GM08714 (cell line): Measurements from ENCODE around the gene SNCB.

Experiments
- H3K4me3 ChIP-seq: fragments of 200-500 bp; sonication (Bioruptor generic); 2 replicates; pipeline ENCODE4 v1.5.1; 2014; ENCODE audit warnings: mild to moderate bottlenecking, low read length, inconsistent platforms
- ZNF274 ChIP-seq: IDR thresholded peaks from 2 replicates; pipeline ENCODE4 v1.6.1; 2012; ENCODE audit warnings: mild to moderate bottlenecking, low read depth, low read length

SNCB gene

DNA sequence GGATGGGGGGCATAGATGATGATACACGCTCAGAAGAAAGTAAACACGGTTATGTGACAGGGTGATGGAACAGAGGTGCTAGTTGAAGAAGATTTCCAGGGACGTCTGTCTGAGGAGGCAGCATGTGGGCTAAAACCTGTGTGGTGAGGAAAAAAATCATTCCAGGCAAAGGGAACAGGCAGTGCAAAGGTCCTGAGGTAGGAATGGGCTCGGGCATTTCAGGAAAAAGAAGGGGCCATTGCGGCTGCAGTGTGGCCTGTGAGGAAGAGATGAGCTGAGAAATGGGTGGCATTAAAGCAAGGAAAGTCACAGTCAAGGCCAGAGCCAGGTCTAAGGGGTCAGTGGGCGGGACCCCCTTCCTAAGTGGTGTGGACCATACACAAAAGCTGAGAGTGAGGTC lies 35.2 kb upstream of the SNCB start:
- no peak for TF ChIP-seq ZNF274
- H3K4me3 ChIP-seq = no peak overlapping the region

GRCh38 chr5:176664886-176665285 lies 34.6 kb upstream of the SNCB start:
- TF ChIP-seq ZNF274 = no peak
- no peak overlapping the region for H3K4me3 ChIP-seq

GRCh38 chr5:176664479-176664878 lies 34.1 kb upstream of the SNCB start:
- H3K4me3 ChIP-seq = no peak overlapping the region
- TF ChIP-seq ZNF274 = no peak

GRCh38 chr5:176663566-176663965 lies 33.2 kb upstream of the SNCB start:
- no peak for TF ChIP-seq ZNF274
- H3K4me3 ChIP-seq = no peak overlapping the region

DNA sequence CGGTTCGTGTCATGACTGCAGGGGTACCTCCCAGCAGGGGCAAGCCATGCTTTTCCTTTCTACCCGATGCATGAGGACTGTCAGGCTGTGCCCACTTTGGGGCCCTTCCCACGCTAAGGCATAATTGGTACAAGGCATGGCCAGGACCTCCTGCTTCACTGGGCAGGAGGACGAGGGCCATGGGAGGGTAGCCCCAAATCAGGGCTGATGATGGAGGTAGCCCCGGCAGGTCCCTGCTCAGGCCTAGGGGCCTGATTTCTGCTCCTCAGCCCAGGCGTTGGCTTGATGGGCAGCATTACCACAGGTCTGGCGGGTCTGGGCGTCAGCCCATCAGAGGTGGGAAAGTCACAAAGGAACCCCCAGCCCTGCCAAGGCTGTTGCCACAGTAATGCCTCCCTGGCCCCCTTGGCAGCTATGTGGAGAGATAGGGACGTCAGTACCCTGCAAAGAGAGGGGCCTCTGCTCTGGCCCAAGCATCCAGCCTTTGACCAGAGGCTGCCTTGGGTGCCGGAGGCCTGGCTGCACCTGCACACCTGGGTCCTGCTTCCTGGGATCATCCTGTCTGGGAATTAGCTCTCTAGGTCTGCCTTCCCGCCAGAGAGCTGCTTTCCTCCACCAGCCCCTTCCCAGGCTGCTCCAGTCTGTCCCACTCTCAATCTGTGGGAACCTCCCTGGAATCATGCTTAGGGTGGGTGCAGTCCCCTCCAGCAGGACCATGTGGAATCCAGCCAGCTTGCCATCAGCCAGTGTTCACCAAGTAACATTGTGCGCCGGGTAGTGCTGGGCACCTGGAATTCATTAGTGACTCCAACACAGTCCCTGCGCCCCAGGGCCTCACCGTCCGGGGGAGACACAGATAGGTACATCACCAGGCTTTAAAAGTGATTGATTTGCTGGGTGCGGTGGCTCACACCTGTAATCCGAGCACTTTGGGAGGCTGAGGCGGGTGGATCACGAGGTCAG lies 32.3 kb upstream of the SNCB start:
- no peak for TF ChIP-seq ZNF274
- H3K4me3 ChIP-seq = no peak overlapping the region

- no peak overlapping the region for H3K4me3 ChIP-seq
- no peak for TF ChIP-seq ZNF274
Measured at GRCh38 chr5:176661676-176662075, 31.3 kb upstream of the SNCB start.

GRCh38 chr5:176660860-176661641 lies 30.7 kb upstream of the SNCB start:
- no peak for TF ChIP-seq ZNF274
- H3K4me3 ChIP-seq = no peak overlapping the region

DNA sequence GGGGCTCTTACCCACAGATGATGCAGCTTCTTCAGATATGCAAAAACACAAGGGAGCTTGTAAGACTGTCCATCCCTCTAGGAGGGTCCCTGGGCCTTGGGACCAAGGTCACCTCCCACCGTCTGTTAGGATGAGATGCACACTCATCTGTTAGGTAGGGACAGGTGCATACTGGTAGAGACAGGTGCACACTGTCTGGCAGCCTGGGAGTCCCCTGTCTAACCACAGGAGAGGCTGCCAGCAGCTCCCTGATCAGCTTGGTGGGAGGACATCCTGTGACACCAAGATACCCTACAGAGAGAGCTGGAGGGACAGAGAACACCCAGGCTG lies 30.2 kb upstream of the SNCB start:
- no peak overlapping the region for H3K4me3 ChIP-seq
- no peak for TF ChIP-seq ZNF274

DNA sequence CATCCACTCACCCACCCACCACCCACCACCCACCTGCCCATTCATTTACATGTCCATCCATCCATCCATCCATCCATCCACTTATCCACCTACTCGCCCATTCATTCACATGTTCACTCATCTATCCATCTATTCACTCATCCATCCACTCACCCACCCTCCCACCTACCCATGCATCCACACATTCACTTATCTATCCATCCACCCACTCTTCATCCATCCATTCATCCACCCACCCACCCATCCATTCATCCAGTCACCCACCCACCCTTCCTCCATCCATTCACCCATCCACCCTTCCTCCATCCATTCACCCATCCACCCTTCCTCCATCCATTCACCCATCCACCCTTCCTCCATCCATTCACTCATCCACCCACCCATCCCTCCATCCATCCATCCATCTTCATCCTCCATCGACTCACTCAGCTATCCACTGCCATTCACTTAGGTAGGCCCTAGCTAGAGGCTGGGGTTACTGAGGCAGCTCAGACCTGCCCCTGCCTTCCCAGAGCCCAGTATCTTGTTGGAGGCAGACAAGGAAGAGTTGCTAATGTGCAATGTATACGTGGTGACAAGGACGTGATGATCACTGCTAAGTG lies 29.6 kb upstream of the SNCB start:
- no peak for TF ChIP-seq ZNF274
- H3K4me3 ChIP-seq = no peak overlapping the region

DNA sequence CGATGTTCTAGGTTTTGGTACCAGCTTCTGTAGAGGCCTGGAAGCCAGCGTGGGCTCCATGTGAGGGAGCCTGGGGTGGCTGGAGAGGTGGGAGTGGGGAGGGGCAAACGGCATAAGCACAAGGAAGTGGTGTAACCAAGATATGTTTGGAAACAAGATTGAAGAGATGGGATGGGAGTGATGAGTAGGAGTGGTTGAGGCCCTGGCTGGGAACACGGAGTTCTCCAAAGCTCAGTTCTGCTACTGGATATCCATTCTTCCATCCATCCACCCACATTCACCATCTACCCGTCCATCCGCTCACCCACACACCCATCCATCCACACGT lies 29.1 kb upstream of the SNCB start:
- no peak overlapping the region for H3K4me3 ChIP-seq
- TF ChIP-seq ZNF274 = no peak

- no peak overlapping the region; the same call in 1 of the 2 replicates for H3K4me3 ChIP-seq
- no peak for TF ChIP-seq ZNF274
Measured at GRCh38 chr5:176658817-176659511, 28.6 kb upstream of the SNCB start.

- H3K4me3 ChIP-seq = no peak overlapping the region
- TF ChIP-seq ZNF274 = no peak
Measured at GRCh38 chr5:176658007-176658599, 27.8 kb upstream of the SNCB start.

GRCh38 chr5:176656467-176656990 lies 26.2 kb upstream of the SNCB start:
- no peak overlapping the region for H3K4me3 ChIP-seq
- TF ChIP-seq ZNF274 = no peak

- no peak for TF ChIP-seq ZNF274
- no peak overlapping the region for H3K4me3 ChIP-seq
Measured at GRCh38 chr5:176654856-176655255, 24.5 kb upstream of the SNCB start.
